Ovary (tissue), 3 donors: Measurements from ENCODE around the gene WNK2.
"Not testable (repeated sequence)": the region's sequence is repeated elsewhere in the genome, so short reads cannot be mapped to it uniquely, and the experiment has no call there.

Experiments
- EP300 ChIP-seq: sonication (generic); formaldehyde crosslinking; IDR thresholded peaks from one replicate; pipeline ENCODE4 v1.6.1; 2017; ENCODE audit warnings: antibody characterized with exemption
- POLR2A ChIP-seq: fragments of 450-650 bp; IDR thresholded peaks from one replicate; pipeline ENCODE4 v1.6.1; 2017; ENCODE audit warnings: antibody characterized with exemption, mild to moderate bottlenecking, moderate library complexity
- TF ChIP-seq, protein P1 (sequence below), 3 donors: fragments of 450-650 bp in 2 of 3; fragments of 200-600 bp in 1 of 3; IDR thresholded peaks; one replicate each; pipeline versions ENCODE4 v1.5.1 to v1.8.0; 2016 to 2022; ENCODE audit warnings: antibody characterized with exemption in 3 of 3, mild to moderate bottlenecking in 1 of 3
- donor health status: DM: no; HTN: no; CAD: no.

DNA sequence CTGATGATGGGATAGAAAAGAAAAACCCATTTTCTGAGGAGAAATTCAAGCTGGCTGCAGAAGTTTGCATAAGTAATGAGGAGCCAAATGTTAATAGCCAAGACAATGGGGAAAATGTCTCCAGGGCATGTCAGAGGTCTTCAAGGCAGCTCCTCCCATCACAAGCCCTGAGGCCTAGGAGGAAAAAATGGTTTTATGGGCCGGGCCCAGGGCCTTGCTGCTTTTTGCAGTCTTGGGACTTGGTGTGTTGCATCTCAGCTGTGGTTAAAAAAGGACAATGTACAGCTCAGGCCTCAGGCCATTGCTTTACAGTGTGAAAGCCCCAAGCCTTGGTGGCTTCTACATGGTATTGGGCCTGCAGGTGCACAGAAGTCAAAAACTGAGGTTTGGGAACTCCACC, 154.3 kb downstream of the WNK2 start:
- TF ChIP-seq POLR2A, EP300: not testable (repeated sequence)
- TF ChIP-seq, protein P1, sequence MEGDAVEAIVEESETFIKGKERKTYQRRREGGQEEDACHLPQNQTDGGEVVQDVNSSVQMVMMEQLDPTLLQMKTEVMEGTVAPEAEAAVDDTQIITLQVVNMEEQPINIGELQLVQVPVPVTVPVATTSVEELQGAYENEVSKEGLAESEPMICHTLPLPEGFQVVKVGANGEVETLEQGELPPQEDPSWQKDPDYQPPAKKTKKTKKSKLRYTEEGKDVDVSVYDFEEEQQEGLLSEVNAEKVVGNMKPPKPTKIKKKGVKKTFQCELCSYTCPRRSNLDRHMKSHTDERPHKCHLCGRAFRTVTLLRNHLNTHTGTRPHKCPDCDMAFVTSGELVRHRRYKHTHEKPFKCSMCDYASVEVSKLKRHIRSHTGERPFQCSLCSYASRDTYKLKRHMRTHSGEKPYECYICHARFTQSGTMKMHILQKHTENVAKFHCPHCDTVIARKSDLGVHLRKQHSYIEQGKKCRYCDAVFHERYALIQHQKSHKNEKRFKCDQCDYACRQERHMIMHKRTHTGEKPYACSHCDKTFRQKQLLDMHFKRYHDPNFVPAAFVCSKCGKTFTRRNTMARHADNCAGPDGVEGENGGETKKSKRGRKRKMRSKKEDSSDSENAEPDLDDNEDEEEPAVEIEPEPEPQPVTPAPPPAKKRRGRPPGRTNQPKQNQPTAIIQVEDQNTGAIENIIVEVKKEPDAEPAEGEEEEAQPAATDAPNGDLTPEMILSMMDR (IDR thresholded peaks at IDR 0.05) = not testable (repeated sequence)
